Measurements from ENCODE around the gene DISC1. TPM values are rescaled to one million over a fixed set of nuclear protein-coding genes. Genes with fewer than 3 reads are reported as not detected.
A peak's percentile ranks its signal among the peaks of the same experiment; 100 is the strongest.

DISC1 gene
- total and polyA plus RNA-seq, 7 donors, result 1.2 to 14.1 (median 5.8) TPM

GRCh38 chr1:231584117-231584516, 42.5 kb upstream of the DISC1 start:
- no peak for TF ChIP-seq POLR2A (IDR thresholded peaks at IDR 0.05)
- TF ChIP-seq POLR2AphosphoS5 (IDR thresholded peaks at IDR 0.05), result no peak
- no peak for TF ChIP-seq EP300 (IDR thresholded peaks at IDR 0.05)
- TF ChIP-seq CTCF (IDR thresholded peaks at IDR 0.05), result no peak
- no peaks in the 10 kb centered on the region for H3K9me3 ChIP-seq

GRCh38 chr1:231584921-231585320, 41.7 kb upstream of the DISC1 start:
- peaks cover 0 to 13% (median 8%) of the 10 kb centered on the region in 4 donors for H3K4me1 ChIP-seq
- no peak for TF ChIP-seq EP300 (IDR thresholded peaks at IDR 0.05)
- no peak for TF ChIP-seq POLR2A (IDR thresholded peaks at IDR 0.05)
- no peak for TF ChIP-seq POLR2AphosphoS5 (IDR thresholded peaks at IDR 0.05)
- TF ChIP-seq CTCF (IDR thresholded peaks at IDR 0.05), result no peak
- intact Hi-C loops (cut with DNase I), result no loop called here
- no peak for DNase-seq
- WGBS, 2 donors, result 85 to 86% methylated on average over 5 of the region's 5 CpGs
- H3K27me3 ChIP-seq, result no peaks in the 10 kb centered on the region
- H3K27ac ChIP-seq, result no peak overlapping the region
- H3K4me3 ChIP-seq, result no peak overlapping the region
- H3K36me3 ChIP-seq, result no peaks in the 10 kb centered on the region
- no peaks in the 10 kb centered on the region for H3K9me3 ChIP-seq

More at GRCh38 chr1:231584117-231584516, 42.5 kb upstream of the DISC1 start:
- no peak for DNase-seq
- Histone ChIP-seq H3K4me1 (peaks cover 0 to 12% (median 7%) of the 10 kb centered on the region in 4 donors), H3K36me3 (no peaks in the 10 kb centered on the region), H3K27me3 (no peaks in the 10 kb centered on the region), H3K4me3 (no peak overlapping the region), H3K27ac (no peak overlapping the region)
- WGBS, 2 donors, result 50 to 51% methylated on average over 3 of the region's 3 CpGs
- intact Hi-C loops (cut with DNase I), result no loop called here

- intact Hi-C loops (cut with DNase I), result loop anchor here (1.0 to 5.0 kb wide), 3 partner anchors 168 to 348 kb away; partner anchors contain the start of genes EGLN1 and GNPAT
Measured at GRCh38 chr1:231590453-231591198, 36.0 kb upstream of the DISC1 start.

GRCh38 chr1:231591466-231591865, 35.1 kb upstream of the DISC1 start:
- peaks cover 0 to 23% (median 14%) of the 10 kb centered on the region in 4 donors for H3K4me1 ChIP-seq
- no peak overlapping the region for H3K27ac ChIP-seq
- 83 to 84% methylated on average over 11 of the region's 11 CpGs for WGBS, 2 donors
- TF ChIP-seq POLR2AphosphoS5 (IDR thresholded peaks at IDR 0.05), result no peak
- no peak for TF ChIP-seq EP300 (IDR thresholded peaks at IDR 0.05)
- TF ChIP-seq CTCF (IDR thresholded peaks at IDR 0.05), result no peak
- TF ChIP-seq POLR2A (IDR thresholded peaks at IDR 0.05), result no peak
- intact Hi-C loops (cut with DNase I), result loop anchor here (5.0 kb wide), 2 partner anchors 169 to 349 kb away; partner anchors contain the start of genes EGLN1 and GNPAT
- H3K9me3 ChIP-seq, result no peaks in the 10 kb centered on the region
- H3K4me3 ChIP-seq, result no peak overlapping the region
- H3K36me3 ChIP-seq, result no peaks in the 10 kb centered on the region
- no peak for DNase-seq
- no peaks in the 10 kb centered on the region for H3K27me3 ChIP-seq

More at GRCh38 chr1:231590453-231591198, 36.0 kb upstream of the DISC1 start:
- DNase-seq, result peak; percentile 73
- peaks cover 0 to 23% (median 14%) of the 10 kb centered on the region in 4 donors for H3K4me1 ChIP-seq
- no peaks in the 10 kb centered on the region for H3K27me3 ChIP-seq
- H3K36me3 ChIP-seq, result no peaks in the 10 kb centered on the region
- WGBS, 2 donors, result 22 to 23% methylated on average over 12 of the region's 12 CpGs
- peak overlapping the region in 3 of 4 donors; percentile 41 to 69 (median 61) for H3K27ac ChIP-seq
- TF ChIP-seq POLR2AphosphoS5 (IDR thresholded peaks at IDR 0.05) (peak; percentile 19 to 93 (median 74)), EP300 (IDR thresholded peaks at IDR 0.05) (peak in 2 of 4 donors; percentile 9 to 62), POLR2A (IDR thresholded peaks at IDR 0.05) (no peak), CTCF (IDR thresholded peaks at IDR 0.05) (peak; percentile 56 to 73 (median 61))
- H3K4me3 ChIP-seq, result no peak overlapping the region
- no peaks in the 10 kb centered on the region for H3K9me3 ChIP-seq
